DND-41 (cell line): Measurements from ENCODE around the gene MRPL14.

ENCODE experiments used
- ATAC-seq: fragments of 200-7000 bp; cut with Tn5 transposase; 3 replicates; pipeline ENCODE4 v1.9.1; 2021; ENCODE audit warnings: low read depth; ENCODE audit not compliant: insufficient read depth
- DNase-seq: peaks from one replicate; pipeline ENCODE4 v3.0.0-alpha.2; 2020
- H2AFZ ChIP-seq: 2 replicates; pipeline ENCODE4 v1.6.0; 2012; ENCODE audit warnings: low read depth, low read length
- H3K27ac ChIP-seq: 2 replicates; pipeline ENCODE4 v1.5.1; 2012; ENCODE audit warnings: low read length, inconsistent platforms
- H3K27me3 ChIP-seq: fragments of 200-600 bp; sonication (generic); 2 replicates; pipeline ENCODE4 v1.6.0; 2012; ENCODE audit warnings: low read length, mild to moderate bottlenecking, inconsistent platforms; ENCODE audit not compliant: insufficient read depth, poor library complexity
- H3K36me3 ChIP-seq: 2 replicates; pipeline ENCODE4 v1.5.1; 2012; ENCODE audit warnings: low read length, inconsistent platforms; ENCODE audit not compliant: insufficient read depth
- H3K4me1 ChIP-seq: 2 replicates; pipeline ENCODE4 v1.5.1; 2012; ENCODE audit warnings: mild to moderate bottlenecking, low read length; ENCODE audit not compliant: insufficient read depth
- H3K4me2 ChIP-seq: 2 replicates; pipeline ENCODE4 v1.6.0; 2012; ENCODE audit warnings: mild to moderate bottlenecking, moderate library complexity, low read length, inconsistent platforms; ENCODE audit not compliant: insufficient read depth
- H3K4me3 ChIP-seq, 2 experiments: fragments of 200-600 bp in 1 of 2; shearing (Covaris generic) in 1 of 2; 2 replicates each; pipeline ENCODE4 v1.5.1; 2012 to 2016; ENCODE audit warnings: inconsistent platforms in 2 of 2, low read length in 2 of 2, mild to moderate bottlenecking in 2 of 2, low read depth in 1 of 2, moderate library complexity in 1 of 2
- H3K79me2 ChIP-seq: 2 replicates; pipeline ENCODE4 v1.6.0; 2012; ENCODE audit warnings: low read length, inconsistent platforms; ENCODE audit not compliant: insufficient read depth
- H3K9ac ChIP-seq: 2 replicates; pipeline ENCODE4 v1.6.0; 2012; ENCODE audit warnings: low read depth, mild to moderate bottlenecking, inconsistent platforms, low read length, moderate library complexity
- H3K9me3 ChIP-seq: 2 replicates; pipeline ENCODE4 v1.5.1; 2012; ENCODE audit warnings: low read length, moderate library complexity, mild to moderate bottlenecking, inconsistent platforms; ENCODE audit not compliant: insufficient read depth, severe bottlenecking
- H4K20me1 ChIP-seq: 2 replicates; pipeline ENCODE4 v1.6.0; 2012; ENCODE audit warnings: low read length; ENCODE audit not compliant: insufficient read depth
- CTCF ChIP-seq: IDR thresholded peaks from 2 replicates; pipeline ENCODE4 v1.5.1; 2012; ENCODE audit warnings: borderline replicate concordance, low read length, moderate library complexity, mild to moderate bottlenecking; ENCODE audit not compliant: poor library complexity, severe bottlenecking; ENCODE audit errors: extremely low read depth
- EZH2 ChIP-seq: IDR thresholded peaks from 3 replicates; pipeline ENCODE4 v1.6.1; 2012; ENCODE audit warnings: borderline replicate concordance, low read depth, mild to moderate bottlenecking, moderate library complexity, low read length, inconsistent platforms; ENCODE audit not compliant: severe bottlenecking

Gene MRPL14

DNA sequence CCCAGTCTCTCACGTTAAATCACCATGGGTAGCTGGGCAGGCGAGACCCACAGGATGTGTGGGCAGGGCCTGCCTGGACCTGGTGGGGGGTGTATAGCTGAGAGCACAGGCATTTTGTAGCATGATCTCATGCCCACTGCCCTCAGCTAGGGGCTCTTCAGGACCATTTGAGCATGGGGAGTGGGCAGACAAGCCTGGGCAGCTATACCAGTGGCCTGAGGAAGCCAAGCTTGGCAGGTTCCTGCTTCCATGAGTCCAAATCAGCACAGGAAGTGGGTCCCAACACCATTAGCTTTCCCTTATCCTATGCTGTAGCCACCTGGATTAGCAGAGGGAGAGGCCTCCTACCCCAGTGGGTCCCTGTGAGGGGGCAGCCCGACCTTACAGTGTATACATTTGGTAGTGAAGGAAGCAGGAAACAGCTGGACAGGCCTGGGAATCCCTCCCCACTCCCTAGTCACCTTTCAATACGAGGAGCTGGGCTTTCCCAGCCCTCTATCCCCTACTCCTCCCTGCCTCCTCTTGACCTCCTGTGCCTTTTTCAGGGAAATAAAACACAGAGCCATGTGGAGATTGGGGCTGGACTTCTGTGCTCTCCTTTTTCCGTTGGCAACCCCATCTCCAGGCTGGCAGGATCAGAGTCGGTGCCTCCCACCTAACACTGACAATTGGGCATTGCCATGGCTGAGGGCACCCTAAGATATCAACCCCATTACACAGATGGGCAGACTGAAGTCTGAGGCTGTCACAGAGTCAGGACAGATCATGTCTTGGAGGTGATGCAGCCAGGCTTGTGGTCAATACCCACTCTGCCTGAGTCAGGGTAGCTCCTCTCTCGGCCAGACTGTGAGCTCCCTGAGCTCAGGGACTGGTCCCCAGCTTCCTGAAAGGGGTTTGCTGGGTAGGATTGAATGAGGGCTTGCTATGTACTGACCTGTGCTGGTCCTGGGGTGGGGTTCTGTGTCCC, 59.8 kb downstream of the MRPL14 start:
- Histone ChIP-seq H4K20me1 (peaks cover 6% of the 10 kb centered on the region; the same call in 1 of the 2 replicates), H3K9ac (no peak overlapping the region), H3K4me2 (no peak overlapping the region), H2AFZ (no peak overlapping the region), H3K4me1 (peaks cover 3% of the 10 kb centered on the region), H3K9me3 (no peaks in the 10 kb centered on the region), H3K79me2 (no peaks in the 10 kb centered on the region), H3K4me3 (no peak overlapping the region), H3K27ac (no peak overlapping the region), H3K36me3 (no peaks in the 10 kb centered on the region), H3K27me3 (peaks cover 6% of the 10 kb centered on the region)
- TF ChIP-seq EZH2 (no peak), CTCF (no peak)
- ATAC-seq (no peak), DNase-seq (no peak)

DNA sequence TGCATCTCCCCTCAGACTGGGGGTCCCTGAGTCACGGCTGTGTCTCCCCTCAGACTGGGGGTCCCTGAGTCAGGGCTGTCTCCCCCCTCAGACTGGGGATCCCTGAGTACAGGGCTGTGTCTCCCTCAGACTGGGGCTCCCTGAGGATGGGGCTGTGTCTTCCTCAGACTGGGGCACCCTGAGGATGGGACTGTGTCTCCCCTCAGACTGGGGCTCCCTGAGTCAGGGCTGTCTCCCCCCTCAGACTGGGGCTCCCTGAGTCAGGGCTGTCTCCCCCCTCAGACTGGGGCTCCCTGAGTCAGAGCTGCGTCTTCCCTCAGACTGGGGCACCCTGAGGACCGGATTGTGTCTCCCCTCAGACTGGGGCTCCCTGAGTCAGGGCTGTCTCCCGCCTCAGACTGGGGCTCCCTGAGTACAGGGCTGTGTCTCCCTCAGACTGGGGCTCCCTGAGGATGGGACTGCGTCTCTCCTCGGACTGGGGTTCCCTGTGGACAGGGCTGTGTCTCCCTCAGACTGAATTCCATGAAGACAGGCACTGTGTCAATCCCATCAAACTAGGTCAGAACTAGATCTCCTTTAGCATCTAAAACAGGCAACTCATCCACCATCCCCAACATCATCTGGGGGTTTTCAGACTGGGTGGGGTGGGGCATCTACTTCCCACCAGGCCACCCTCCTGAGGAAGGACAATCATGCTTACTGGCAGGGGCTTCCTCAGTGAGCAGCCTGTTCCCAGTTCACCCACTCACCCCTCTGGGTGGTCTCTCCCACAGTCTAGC, 60.7 kb downstream of the MRPL14 start:
- Histone ChIP-seq H3K36me3 (no peaks in the 10 kb centered on the region), H3K27me3 (peaks cover 6% of the 10 kb centered on the region), H3K4me3 (no peak overlapping the region), H3K4me2 (no peak overlapping the region), H3K27ac (no peak overlapping the region), H4K20me1 (peaks cover 6% of the 10 kb centered on the region; the same call in 1 of the 2 replicates), H3K4me1 (no peaks in the 10 kb centered on the region), H2AFZ (no peak overlapping the region), H3K79me2 (no peaks in the 10 kb centered on the region), H3K9me3 (no peaks in the 10 kb centered on the region), H3K9ac (no peak overlapping the region)
- no peak for TF ChIP-seq CTCF
- no peak for TF ChIP-seq EZH2
- no peak for ATAC-seq
- DNase-seq, result no peak

- Histone ChIP-seq H3K27me3 (peaks cover 6% of the 10 kb centered on the region), H3K27ac (no peak overlapping the region), H3K36me3 (no peaks in the 10 kb centered on the region), H3K4me2 (no peak overlapping the region), H3K9ac (no peak overlapping the region), H2AFZ (no peak overlapping the region), H3K4me1 (no peaks in the 10 kb centered on the region), H3K4me3 (no peak overlapping the region), H3K79me2 (no peaks in the 10 kb centered on the region), H4K20me1 (peaks cover 6% of the 10 kb centered on the region; the same call in 1 of the 2 replicates), H3K9me3 (no peaks in the 10 kb centered on the region)
- DNase-seq (no peak), ATAC-seq (no peak)
- TF ChIP-seq CTCF (no peak), EZH2 (no peak)
Measured at GRCh38 chr6:44065443-44066140, 61.7 kb downstream of the MRPL14 start.
